ENCODE results near the gene NSG1. TPM values are rescaled to one million over a fixed set of nuclear protein-coding genes. Genes with fewer than 3 reads are reported as not detected.

Gene NSG1
- total and polyA plus RNA-seq, 2 of the 8 experiments (the other 6 are each of a cell fraction or from before 2014, with no cell fraction given) = 35.7 to 61.4 TPM

DNA sequence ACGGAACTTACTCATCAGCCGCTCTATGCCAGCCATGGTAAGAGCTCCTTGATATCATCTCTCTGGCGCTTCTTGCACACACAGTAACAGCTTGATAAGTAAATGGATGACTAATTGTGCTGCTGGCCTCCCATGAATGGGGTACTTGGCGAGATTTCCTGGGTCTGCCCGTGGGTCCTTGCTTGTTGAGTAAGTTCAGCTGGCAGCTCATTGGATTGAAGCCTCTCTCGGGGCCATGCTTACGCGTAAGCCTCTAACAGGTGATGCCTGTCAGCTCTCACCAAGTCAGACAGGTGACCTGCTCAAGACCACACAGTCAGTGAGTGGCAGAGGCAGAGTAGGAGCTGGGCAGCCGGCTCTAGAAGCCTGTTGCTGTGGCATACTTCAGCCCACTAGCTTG lies 7.7 kb downstream of the NSG1 start (continued):
- TF ChIP-seq, protein P1, sequence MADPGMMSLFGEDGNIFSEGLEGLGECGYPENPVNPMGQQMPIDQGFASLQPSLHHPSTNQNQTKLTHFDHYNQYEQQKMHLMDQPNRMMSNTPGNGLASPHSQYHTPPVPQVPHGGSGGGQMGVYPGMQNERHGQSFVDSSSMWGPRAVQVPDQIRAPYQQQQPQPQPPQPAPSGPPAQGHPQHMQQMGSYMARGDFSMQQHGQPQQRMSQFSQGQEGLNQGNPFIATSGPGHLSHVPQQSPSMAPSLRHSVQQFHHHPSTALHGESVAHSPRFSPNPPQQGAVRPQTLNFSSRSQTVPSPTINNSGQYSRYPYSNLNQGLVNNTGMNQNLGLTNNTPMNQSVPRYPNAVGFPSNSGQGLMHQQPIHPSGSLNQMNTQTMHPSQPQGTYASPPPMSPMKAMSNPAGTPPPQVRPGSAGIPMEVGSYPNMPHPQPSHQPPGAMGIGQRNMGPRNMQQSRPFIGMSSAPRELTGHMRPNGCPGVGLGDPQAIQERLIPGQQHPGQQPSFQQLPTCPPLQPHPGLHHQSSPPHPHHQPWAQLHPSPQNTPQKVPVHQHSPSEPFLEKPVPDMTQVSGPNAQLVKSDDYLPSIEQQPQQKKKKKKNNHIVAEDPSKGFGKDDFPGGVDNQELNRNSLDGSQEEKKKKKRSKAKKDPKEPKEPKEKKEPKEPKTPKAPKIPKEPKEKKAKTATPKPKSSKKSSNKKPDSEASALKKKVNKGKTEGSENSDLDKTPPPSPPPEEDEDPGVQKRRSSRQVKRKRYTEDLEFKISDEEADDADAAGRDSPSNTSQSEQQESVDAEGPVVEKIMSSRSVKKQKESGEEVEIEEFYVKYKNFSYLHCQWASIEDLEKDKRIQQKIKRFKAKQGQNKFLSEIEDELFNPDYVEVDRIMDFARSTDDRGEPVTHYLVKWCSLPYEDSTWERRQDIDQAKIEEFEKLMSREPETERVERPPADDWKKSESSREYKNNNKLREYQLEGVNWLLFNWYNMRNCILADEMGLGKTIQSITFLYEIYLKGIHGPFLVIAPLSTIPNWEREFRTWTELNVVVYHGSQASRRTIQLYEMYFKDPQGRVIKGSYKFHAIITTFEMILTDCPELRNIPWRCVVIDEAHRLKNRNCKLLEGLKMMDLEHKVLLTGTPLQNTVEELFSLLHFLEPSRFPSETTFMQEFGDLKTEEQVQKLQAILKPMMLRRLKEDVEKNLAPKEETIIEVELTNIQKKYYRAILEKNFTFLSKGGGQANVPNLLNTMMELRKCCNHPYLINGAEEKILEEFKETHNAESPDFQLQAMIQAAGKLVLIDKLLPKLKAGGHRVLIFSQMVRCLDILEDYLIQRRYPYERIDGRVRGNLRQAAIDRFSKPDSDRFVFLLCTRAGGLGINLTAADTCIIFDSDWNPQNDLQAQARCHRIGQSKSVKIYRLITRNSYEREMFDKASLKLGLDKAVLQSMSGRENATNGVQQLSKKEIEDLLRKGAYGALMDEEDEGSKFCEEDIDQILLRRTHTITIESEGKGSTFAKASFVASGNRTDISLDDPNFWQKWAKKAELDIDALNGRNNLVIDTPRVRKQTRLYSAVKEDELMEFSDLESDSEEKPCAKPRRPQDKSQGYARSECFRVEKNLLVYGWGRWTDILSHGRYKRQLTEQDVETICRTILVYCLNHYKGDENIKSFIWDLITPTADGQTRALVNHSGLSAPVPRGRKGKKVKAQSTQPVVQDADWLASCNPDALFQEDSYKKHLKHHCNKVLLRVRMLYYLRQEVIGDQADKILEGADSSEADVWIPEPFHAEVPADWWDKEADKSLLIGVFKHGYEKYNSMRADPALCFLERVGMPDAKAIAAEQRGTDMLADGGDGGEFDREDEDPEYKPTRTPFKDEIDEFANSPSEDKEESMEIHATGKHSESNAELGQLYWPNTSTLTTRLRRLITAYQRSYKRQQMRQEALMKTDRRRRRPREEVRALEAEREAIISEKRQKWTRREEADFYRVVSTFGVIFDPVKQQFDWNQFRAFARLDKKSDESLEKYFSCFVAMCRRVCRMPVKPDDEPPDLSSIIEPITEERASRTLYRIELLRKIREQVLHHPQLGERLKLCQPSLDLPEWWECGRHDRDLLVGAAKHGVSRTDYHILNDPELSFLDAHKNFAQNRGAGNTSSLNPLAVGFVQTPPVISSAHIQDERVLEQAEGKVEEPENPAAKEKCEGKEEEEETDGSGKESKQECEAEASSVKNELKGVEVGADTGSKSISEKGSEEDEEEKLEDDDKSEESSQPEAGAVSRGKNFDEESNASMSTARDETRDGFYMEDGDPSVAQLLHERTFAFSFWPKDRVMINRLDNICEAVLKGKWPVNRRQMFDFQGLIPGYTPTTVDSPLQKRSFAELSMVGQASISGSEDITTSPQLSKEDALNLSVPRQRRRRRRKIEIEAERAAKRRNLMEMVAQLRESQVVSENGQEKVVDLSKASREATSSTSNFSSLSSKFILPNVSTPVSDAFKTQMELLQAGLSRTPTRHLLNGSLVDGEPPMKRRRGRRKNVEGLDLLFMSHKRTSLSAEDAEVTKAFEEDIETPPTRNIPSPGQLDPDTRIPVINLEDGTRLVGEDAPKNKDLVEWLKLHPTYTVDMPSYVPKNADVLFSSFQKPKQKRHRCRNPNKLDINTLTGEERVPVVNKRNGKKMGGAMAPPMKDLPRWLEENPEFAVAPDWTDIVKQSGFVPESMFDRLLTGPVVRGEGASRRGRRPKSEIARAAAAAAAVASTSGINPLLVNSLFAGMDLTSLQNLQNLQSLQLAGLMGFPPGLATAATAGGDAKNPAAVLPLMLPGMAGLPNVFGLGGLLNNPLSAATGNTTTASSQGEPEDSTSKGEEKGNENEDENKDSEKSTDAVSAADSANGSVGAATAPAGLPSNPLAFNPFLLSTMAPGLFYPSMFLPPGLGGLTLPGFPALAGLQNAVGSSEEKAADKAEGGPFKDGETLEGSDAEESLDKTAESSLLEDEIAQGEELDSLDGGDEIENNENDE (IDR thresholded peaks at IDR 0.05; ENCODE audit: insufficient replicate concordance, low read length) = no peak
- no peak for TF ChIP-seq TAF7 (optimal IDR thresholded peaks at IDR 0.05; ENCODE audit: borderline replicate concordance, low read depth, low read length)
- TF ChIP-seq TEAD4 (IDR thresholded peaks at IDR 0.05; ENCODE audit: low read depth, low read length) = no peak

Measured in H1 (cell line).